GM18907 (cell line): ENCODE results near the gene FMO5.
"Not testable (repeated sequence)": the region's sequence is repeated elsewhere in the genome, so short reads cannot be mapped to it uniquely, and the experiment has no call there.

Experiments used
- ATAC-seq: cut with Tn5 transposase; IDR thresholded peaks from one replicate; pipeline ENCODE4 v1.9.1; 2021; ENCODE audit warnings: mild to moderate bottlenecking, moderate library complexity; ENCODE audit not compliant: unreplicated experiment

Gene FMO5

DNA sequence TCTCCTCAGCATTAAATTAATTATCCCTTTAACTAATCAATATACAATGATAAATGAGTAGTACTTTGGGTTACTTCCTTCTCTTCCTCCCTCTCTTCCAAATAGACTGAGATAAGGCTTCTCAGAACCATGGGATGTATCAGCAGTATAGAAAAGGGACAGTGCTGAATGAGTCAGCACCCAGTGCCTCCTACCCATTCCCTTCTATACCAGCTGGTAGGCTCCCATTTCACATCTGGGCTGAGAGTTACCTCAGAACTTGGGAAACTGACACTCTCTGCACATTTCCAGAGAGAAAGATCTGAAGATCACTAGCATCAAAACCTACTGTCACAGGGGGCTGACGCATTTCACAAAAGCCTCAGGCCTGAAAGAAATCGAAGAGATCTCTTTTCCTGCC, 68.0 kb downstream of the FMO5 start:
- not testable (repeated sequence) for ATAC-seq

DNA sequence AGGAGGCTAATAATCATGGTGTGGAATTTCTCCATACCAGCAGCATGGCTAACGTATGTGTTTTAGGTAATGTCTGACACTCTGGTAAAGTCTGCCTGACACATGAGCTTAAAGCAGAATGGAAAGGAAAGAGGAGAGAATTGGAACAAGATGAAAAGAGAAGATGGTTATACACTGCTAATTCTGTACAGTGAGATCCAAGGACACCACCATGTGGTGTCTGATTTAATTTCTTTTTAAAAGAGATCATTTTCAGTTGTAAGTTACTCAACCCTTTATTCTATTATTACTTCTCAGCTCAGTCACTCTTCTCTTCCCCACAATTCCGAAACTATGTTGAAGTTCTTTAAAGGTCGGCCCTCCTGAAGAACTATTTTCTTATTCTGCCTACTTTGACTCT, 68.5 kb downstream of the FMO5 start:
- ATAC-seq: no peak

DNA sequence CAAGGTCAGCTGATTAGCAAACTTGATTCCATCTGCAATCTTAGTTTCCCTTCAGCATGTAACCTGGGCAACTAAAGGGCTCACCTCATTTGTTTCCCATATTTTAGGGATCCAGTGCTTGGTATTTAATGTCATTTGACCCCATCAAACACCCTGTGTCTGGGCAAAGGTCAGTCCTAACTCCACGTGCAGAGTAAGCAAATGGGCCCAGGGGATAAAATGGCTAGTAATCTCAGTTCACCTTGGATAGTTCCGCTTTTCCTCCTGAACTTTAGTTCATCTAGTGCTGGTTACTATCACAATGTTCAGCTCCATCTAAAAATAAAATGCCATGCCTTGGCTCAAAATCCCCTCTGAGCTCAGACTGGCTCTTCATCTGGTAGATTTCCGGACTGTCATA, 72.4 kb downstream of the FMO5 start:
- ATAC-seq: no peak

DNA sequence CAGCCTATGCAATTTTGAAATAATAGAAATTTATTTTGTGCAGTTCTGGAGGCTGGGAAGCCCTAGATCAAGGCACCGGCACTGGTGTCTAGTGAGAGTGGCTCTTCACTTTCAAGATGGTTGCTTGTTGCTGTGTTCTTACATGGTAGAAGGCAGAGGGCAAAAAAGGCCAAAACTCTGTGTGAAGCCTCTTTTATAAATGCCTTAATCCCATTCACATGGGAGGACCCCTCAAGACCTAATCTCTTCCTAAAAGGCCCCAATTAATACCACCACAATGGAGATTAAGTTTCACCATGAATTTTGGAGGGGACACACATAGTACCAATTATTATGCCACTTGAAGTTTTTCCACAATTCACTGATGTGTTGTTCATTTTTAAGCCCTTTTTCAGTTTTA, 73.9 kb downstream of the FMO5 start:
- ATAC-seq: no peak

DNA sequence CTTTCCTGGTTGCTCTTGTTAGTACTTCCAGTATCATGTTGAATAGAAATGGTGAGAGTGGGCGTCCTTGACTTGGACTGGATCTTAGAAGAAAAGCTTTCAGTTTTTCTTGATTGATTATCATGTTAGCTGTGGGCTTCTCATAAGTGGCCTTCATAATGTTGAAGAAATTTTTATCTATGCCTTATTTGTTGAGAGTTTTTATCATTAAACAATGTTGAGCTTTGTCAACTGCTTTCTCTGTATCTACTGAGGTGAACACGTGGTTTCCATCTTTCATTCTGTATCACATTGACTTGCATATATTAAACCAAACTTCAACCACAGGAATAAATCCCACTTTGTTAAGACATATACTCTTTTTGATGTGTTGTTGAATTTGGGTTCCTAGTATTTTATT, 82.3 kb downstream of the FMO5 start:
- no peak for ATAC-seq
